ENCODE data around the gene RPS19BP1.

Gene RPS19BP1

GRCh38 chr22:39490966-39491680 lies 41.4 kb downstream of the RPS19BP1 start:
- DNase-seq (ENCODE audit: low spot score in 2 of 2) (no peak), ATAC-seq (ENCODE audit: low read depth) (no peak)
- no peaks in the 10 kb centered on the region for H3K9me3 Mint-ChIP-seq
- H3K36me3 Mint-ChIP-seq, result peaks cover 3% of the 10 kb centered on the region
- H3K27me3 Mint-ChIP-seq, result no peaks in the 10 kb centered on the region
- peaks cover 19% of the 10 kb centered on the region for H3K4me1 Mint-ChIP-seq
- no peak overlapping the region for H3K4me3 Mint-ChIP-seq
- H3K27ac Mint-ChIP-seq, result no peak overlapping the region

GRCh38 chr22:39490135-39490798 lies 42.3 kb downstream of the RPS19BP1 start:
- peaks cover 17% of the 10 kb centered on the region for H3K4me1 Mint-ChIP-seq
- peak; percentile 100 for ATAC-seq (ENCODE audit: low read depth)
- no peaks in the 10 kb centered on the region for H3K9me3 Mint-ChIP-seq
- peak overlapping the region; percentile 33 for H3K4me3 Mint-ChIP-seq
- H3K27ac Mint-ChIP-seq, result no peak overlapping the region
- peaks cover 3% of the 10 kb centered on the region for H3K36me3 Mint-ChIP-seq
- peak; percentile 65 to 69 for DNase-seq (ENCODE audit: low spot score in 2 of 2)
- no peaks in the 10 kb centered on the region for H3K27me3 Mint-ChIP-seq

- H3K36me3 Mint-ChIP-seq, result peaks cover 3% of the 10 kb centered on the region
- DNase-seq (ENCODE audit: low spot score in 2 of 2), result no peak
- peaks cover 17% of the 10 kb centered on the region for H3K4me1 Mint-ChIP-seq
- no peak for ATAC-seq (ENCODE audit: low read depth)
- no peaks in the 10 kb centered on the region for H3K9me3 Mint-ChIP-seq
- H3K27ac Mint-ChIP-seq, result no peak overlapping the region
- peak overlapping the region; percentile 33 for H3K4me3 Mint-ChIP-seq
- no peaks in the 10 kb centered on the region for H3K27me3 Mint-ChIP-seq
Measured at GRCh38 chr22:39489094-39490068, 43.2 kb downstream of the RPS19BP1 start.

GRCh38 chr22:39488563-39489083 lies 43.9 kb downstream of the RPS19BP1 start:
- Mint-ChIP-seq H3K27me3 (no peaks in the 10 kb centered on the region), H3K27ac (no peak overlapping the region)

GRCh38 chr22:39487826-39488520 lies 44.6 kb downstream of the RPS19BP1 start:
- Mint-ChIP-seq H3K27me3 (no peaks in the 10 kb centered on the region), H3K36me3 (peaks cover 3% of the 10 kb centered on the region)

More at GRCh38 chr22:39488563-39489083, 43.9 kb downstream of the RPS19BP1 start:
- no peak overlapping the region for H3K4me3 Mint-ChIP-seq
- H3K4me1 Mint-ChIP-seq, result peaks cover 16% of the 10 kb centered on the region
- no peaks in the 10 kb centered on the region for H3K9me3 Mint-ChIP-seq
- H3K36me3 Mint-ChIP-seq, result peaks cover 3% of the 10 kb centered on the region
- ATAC-seq (ENCODE audit: low read depth), result no peak
- DNase-seq (ENCODE audit: low spot score in 2 of 2), result no peak

GRCh38 chr22:39486951-39487825 lies 45.4 kb downstream of the RPS19BP1 start:
- ATAC-seq (ENCODE audit: low read depth) (no peak), DNase-seq (ENCODE audit: low spot score in 2 of 2) (no peak)
- Mint-ChIP-seq H3K4me1 (peaks cover 10% of the 10 kb centered on the region), H3K27ac (no peak overlapping the region), H3K4me3 (no peak overlapping the region), H3K36me3 (peaks cover 3% of the 10 kb centered on the region), H3K27me3 (no peaks in the 10 kb centered on the region), H3K9me3 (no peaks in the 10 kb centered on the region)

More at GRCh38 chr22:39487826-39488520, 44.6 kb downstream of the RPS19BP1 start:
- H3K4me3 Mint-ChIP-seq, result no peak overlapping the region
- ATAC-seq (ENCODE audit: low read depth), result no peak
- peaks cover 11% of the 10 kb centered on the region for H3K4me1 Mint-ChIP-seq
- DNase-seq (ENCODE audit: low spot score in 2 of 2), result no peak
- H3K9me3 Mint-ChIP-seq, result no peaks in the 10 kb centered on the region
- H3K27ac Mint-ChIP-seq, result no peak overlapping the region

GRCh38 chr22:39482768-39483167 lies 49.8 kb downstream of the RPS19BP1 start:
- no peak overlapping the region for H3K4me3 Mint-ChIP-seq
- ATAC-seq (ENCODE audit: low read depth), result no peak
- peaks cover 10% of the 10 kb centered on the region for H3K4me1 Mint-ChIP-seq
- H3K36me3 Mint-ChIP-seq, result peaks cover 7% of the 10 kb centered on the region
- DNase-seq (ENCODE audit: low spot score in 2 of 2), result no peak
- H3K27ac Mint-ChIP-seq, result no peak overlapping the region
- H3K27me3 Mint-ChIP-seq, result no peaks in the 10 kb centered on the region
- no peaks in the 10 kb centered on the region for H3K9me3 Mint-ChIP-seq

GRCh38 chr22:39481595-39481994 lies 51.0 kb downstream of the RPS19BP1 start:
- Mint-ChIP-seq H3K27me3 (no peaks in the 10 kb centered on the region), H3K27ac (no peak overlapping the region), H3K4me1 (peaks cover 10% of the 10 kb centered on the region), H3K4me3 (no peak overlapping the region), H3K36me3 (peaks cover 8% of the 10 kb centered on the region), H3K9me3 (no peaks in the 10 kb centered on the region)
- no peak for DNase-seq (ENCODE audit: low spot score in 2 of 2)
- no peak for ATAC-seq (ENCODE audit: low read depth)

GRCh38 chr22:39481054-39481453 lies 51.5 kb downstream of the RPS19BP1 start:
- no peak overlapping the region for H3K4me3 Mint-ChIP-seq
- H3K4me1 Mint-ChIP-seq, result peaks cover 10% of the 10 kb centered on the region
- no peak for ATAC-seq (ENCODE audit: low read depth)
- H3K27me3 Mint-ChIP-seq, result no peaks in the 10 kb centered on the region
- no peaks in the 10 kb centered on the region for H3K9me3 Mint-ChIP-seq
- H3K27ac Mint-ChIP-seq, result no peak overlapping the region
- DNase-seq (ENCODE audit: low spot score in 2 of 2), result no peak
- peaks cover 8% of the 10 kb centered on the region for H3K36me3 Mint-ChIP-seq

GRCh38 chr22:39480557-39480956 lies 52.0 kb downstream of the RPS19BP1 start:
- no peak for ATAC-seq (ENCODE audit: low read depth)
- peaks cover 8% of the 10 kb centered on the region for H3K36me3 Mint-ChIP-seq

GRCh38 chr22:39479254-39479653 lies 53.3 kb downstream of the RPS19BP1 start:
- Mint-ChIP-seq H3K27me3 (no peaks in the 10 kb centered on the region), H3K4me1 (peaks cover 10% of the 10 kb centered on the region), H3K9me3 (no peaks in the 10 kb centered on the region), H3K4me3 (no peak overlapping the region), H3K27ac (peak overlapping the region; percentile 16), H3K36me3 (peaks cover 8% of the 10 kb centered on the region)
- DNase-seq (ENCODE audit: low spot score in 2 of 2) (no peak), ATAC-seq (ENCODE audit: low read depth) (no peak)

More at GRCh38 chr22:39480557-39480956, 52.0 kb downstream of the RPS19BP1 start:
- Mint-ChIP-seq H3K9me3 (no peaks in the 10 kb centered on the region), H3K4me3 (no peak overlapping the region), H3K27me3 (no peaks in the 10 kb centered on the region), H3K4me1 (peaks cover 10% of the 10 kb centered on the region), H3K27ac (no peak overlapping the region)
- no peak for DNase-seq (ENCODE audit: low spot score in 2 of 2)

All from memory B cell (primary cell).